GM19463 (cell line): ENCODE measurements around the gene PTPRD.

Experiments used
- ATAC-seq: cut with Tn5 transposase; IDR thresholded peaks from one replicate; pipeline ENCODE4 v1.9.1; 2021; ENCODE audit warnings: mild to moderate bottlenecking, moderate library complexity; ENCODE audit not compliant: unreplicated experiment

PTPRD gene

DNA sequence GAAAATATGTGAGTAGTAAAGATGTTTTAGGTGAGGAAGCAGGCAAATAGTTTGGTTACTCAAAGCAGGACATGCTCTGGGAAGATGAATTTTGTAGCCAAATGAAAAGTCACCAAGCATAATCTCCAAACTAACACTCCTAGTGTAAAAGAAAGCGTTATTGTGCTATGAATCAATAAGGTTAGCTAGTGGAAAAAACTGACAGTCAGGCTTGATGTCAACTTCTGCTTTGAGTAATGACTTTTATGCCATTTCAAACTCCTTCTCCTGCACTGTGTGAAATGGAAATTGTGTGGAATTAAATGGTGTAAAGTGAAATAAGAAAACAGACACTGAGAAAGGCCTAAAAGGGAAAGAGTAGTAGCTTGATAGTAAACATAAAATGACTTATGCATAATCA is 2176.0 kb downstream of the PTPRD start:
- no peak for ATAC-seq

DNA sequence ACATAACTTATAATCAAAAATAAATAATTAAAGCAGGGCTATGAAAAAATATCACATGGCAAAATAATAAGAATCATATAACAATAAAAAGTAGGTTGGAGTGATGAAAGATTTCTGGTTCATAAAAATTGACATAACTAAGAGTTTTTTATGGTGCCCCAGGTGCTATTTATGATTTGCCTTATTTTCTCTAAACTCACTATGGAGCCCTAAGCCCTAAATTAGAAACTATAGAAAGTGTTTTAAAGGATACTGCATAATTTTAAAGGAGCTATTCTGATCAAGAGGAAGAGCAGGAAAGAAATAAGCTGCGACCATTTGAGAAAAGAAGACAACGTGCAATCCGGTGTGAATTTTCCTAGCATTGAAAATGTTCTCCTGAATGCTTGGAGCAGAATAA is 2178.2 kb downstream of the PTPRD start:
- ATAC-seq = no peak

DNA sequence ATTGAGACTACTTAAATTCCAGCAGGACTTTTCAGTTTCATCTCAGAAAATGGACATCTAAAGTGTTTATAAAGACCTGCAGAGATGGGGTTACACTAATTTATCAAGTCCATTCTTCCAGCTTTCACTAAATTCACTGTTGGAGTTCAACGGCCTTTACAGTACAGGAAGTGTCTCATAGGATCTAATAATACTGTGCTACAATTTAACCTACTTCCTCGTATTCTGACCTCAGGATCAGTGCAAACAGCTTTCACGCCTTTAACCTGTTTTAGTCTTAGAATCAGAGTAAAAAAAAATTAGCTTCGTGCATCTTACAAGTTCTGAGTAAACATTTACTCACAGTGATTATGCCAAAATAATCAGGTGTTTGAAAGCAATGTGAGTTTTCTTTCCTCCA is 2180.6 kb downstream of the PTPRD start:
- no peak for ATAC-seq

DNA sequence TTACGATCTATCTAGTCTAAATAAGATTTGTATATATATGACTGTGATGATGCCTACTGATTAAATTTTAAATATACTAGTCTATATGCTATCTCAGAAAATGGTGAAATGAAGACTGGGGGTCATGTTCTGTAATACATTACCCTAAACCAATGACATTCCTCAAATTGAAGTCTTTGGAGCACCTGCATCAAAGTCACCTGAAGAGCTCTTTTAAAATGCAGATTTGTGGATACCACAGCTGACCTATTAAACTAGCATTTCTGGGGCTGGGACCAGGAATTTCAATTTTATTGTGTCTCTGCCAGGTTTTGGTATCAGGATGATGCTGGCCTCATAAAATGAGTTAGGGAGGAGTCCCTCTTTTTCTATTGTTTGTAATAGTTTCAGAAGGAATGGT is 2181.3 kb downstream of the PTPRD start:
- ATAC-seq = no peak

DNA sequence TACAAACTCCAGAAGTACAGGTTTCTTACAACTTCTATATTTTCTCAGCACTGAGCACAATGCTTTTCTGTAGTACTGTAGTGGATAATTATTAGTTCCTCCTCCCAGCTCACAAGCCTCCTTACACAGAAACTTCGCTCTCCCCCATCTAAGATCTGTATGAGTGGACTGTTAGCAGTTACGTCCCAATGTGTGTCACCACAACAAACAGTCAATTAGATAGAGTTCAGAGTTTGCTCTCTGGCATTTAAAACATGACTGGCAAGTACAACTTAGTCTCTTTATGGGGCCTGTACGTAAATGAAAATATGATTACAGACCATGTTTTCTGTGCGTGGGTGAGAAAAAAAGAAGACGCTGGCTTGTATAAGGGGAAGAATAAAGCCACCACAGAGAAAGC is 2181.9 kb downstream of the PTPRD start:
- no peak for ATAC-seq

DNA sequence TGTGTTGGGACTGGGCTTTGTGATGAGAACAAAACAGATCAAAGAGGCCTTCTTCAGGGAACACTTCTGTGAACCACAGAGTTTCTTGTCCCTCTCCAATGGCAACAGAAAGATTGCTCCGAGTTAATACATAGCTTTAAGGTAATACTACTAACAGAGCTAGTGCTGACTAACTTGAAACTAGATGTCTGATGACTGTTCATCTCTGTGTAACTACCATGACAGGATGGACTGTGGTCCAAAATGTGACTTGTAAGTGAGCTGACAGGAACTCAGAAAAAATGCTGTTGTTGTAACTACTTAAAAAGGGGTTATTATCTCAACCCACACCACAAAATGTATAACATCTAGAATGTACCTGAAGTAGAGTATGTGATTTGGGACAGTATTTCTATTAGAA is 2183.0 kb downstream of the PTPRD start:
- peak; percentile 33 for ATAC-seq

DNA sequence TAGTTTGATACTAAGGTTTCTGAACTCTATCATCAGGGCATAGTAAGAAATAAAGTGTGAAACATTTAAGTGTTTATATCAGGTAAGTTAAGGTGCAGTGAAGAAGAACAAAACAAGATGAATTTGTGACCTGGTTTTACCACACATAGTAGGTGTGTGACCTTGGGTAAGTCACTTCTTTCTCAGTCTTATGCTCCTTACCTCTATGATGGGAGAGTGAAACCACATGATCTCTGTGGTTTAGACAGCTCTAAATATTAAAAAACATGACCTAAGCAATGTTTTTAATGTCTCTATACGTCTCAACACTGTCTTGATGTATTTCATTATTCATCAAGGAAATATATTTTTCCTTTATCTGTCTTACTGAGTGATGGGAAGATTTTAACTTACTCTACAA is 2183.6 kb downstream of the PTPRD start:
- ATAC-seq = peak; percentile 45

DNA sequence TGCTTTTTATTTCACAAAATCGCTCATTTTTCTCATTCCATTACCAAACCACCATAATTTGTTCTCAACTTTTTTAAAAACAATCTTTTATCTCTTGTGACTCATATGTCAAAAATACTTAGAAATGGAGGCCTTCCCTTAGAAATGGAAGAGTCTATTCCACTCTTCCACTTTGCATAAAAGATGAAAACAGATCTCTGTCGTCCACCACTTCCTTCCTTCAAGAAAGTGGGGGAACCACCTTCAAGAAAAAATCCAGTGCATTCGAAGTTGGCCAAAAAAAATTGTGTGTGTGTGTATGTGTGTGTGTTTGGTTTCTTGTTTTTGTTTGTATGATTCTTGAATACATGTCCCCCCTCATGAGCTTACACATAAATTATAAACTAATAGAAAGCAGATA is 2184.4 kb downstream of the PTPRD start:
- no peak for ATAC-seq

DNA sequence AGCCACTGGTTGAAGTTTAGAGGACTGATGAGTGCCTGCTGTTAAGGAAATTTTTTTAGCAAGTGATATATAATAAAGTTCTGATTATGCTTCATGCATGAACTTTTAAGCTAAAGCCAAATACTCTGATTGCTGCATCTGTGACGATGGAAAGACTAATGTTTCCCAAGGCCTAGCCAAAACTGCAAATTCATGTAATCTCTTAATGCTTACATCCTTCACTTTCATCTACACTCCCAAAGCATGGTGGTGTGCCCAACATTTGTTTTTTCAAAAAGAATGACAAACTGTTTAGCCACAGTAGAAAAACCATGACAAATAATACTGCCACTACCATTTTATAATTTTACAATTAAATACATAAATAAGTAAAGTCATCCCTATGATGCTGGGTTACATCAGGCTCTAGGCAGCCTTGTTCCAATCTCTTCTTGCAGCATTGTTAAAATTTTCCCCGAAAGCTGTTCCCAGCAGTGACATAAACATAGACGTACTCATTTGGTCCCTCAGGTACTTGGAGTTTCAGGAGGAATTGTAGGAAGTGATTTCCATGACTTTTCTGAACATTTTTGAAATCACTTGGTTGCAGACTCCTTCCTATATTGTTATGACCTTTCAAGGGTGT is 2187.9 kb downstream of the PTPRD start:
- ATAC-seq = no peak

DNA sequence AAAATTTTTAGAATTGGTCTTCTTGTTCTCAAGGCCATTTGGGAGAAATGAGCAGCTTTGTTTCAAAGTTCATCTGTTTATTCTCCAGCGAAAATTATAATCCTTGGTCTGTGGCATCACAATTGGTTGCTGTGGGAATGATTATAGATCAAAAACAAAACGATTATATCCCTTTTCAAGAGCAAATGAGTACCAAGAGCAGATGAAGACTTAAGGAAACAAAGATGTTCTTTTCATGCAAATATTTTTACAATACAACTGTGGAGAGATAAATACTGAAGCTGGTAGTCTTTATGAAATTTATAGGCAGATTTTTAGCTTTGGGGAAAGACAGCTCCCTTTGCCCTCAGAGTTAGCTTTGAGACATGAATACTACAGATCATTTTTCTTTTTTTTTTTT is 2192.4 kb downstream of the PTPRD start:
- ATAC-seq = no peak

DNA sequence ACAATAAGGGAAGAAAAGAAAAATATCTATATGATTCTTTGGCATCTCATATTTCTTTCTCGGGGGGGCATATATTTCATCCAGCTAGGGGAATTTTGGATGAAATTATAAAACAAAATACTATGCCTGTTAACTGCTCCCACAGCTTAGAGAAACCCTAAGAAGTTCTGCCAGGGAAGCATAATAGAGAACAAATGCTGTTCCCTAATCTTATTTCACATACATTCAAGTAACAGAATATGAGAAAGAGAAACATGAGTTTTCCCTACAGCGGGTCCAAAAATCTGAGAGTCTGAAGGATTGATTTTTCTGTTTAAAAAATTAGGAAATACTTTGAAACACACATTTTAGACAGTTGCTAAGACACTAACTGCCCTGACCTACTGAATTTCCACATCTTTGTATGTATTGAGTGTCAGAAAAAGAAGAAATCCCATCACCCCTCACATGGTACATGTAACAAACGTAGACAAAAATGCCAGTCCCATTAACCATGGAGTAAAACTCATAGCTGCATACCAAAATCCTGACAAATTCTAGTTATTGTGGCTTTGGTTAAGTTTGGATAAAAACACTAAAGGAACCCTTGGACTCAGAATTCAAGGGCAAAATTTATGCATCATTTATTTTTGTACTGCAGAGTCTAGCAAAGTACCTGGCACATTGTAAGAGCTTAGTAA is 2193.1 kb downstream of the PTPRD start:
- ATAC-seq = no peak

DNA sequence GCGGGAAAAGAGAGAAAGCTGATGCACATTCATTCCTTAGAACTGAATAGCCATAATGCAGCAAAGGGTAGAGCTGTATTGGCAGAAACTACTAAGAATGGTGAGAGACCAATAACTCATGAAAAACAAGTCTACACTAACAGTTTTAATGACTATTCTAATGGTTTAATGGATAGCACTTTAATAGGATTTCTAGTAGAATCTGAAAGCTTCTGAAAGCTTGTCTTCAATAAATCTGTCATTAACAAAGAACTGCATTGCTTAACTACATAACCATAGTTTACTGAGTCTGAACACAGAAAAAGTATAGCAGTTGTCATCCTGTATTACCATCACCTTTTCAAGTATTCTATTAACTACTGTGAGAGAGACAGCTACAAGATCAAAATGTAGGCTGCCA is 2195.5 kb downstream of the PTPRD start:
- no peak for ATAC-seq

DNA sequence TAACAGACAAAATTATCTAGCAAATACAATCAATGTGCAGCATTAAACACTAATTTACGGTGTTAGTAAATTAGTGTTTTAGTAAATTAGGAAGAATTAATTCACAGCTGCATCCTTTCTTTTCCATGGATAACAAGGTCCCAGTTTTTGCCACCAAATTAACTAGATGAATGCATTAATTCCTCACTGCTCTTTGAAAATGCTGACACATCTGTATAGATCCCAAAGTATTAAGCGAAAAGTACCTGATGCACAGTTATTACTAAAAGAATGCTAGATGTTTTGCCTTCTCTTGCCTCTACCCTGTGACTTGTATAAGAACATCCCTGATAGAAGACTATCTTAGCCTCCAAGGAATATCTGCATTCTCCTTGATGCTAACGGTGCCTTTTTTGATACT is 2200.5 kb downstream of the PTPRD start:
- ATAC-seq = no peak

DNA sequence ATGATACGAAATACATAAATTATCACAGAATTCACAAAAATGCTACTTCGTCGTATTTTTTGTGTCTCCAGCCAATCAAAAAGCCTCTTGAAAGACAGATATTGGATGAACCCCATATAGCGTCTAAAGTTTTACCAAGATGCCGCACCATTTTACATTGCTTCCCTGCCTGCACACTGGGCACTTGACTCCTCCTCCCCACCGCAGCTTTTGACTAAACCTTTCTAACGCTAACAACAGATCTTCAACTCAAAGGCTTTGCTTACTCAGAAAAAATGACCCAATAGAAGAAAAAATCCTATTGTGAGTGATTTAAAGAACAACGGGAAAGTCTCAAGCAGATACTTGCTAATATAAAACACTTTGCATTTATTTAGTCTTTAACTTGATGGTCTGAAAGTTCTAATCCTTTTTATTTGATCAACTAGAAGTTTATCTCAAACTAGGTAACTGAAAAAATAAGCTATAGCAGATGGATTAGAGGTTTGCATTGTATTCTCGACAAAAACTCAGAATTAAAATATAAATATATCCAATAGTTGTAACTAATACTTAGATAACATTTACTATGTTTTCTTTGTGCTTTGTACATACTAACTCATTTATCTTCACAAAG is 2204.1 kb downstream of the PTPRD start:
- ATAC-seq = no peak

DNA sequence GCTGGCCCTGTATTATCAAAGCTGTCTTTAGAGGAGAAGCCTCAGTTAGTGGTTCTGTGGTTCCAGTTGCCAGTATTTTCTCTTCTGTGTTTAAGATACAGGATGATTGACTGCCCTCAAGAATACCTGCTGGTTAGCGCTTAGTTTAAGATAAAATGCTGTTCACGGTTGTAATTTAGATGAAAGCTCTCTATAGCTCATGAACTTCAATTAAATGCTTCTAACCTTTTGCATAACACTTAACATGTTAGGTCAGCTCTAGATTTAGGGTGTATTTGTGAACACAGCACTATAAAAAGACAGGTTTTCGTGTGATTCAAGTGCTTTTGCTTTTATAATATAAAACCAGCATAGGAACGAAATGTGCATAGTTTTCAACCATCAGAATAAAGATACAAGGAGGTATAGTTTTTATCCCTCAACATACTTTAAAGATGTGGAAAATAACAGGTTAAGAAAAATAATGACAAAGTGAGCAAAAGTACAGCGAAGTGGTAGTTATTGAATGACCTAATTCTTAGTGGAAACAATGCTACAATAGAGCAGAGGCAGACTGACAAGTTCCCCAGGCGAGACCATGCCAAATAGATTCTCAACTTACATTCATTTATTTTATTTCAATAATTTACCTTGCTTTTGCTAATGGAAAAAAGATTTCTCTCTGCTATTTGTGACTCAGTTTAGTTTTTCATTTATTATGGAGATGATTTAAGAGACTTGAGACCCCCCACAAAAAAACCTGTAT is 2210.7 kb downstream of the PTPRD start:
- ATAC-seq = no peak

DNA sequence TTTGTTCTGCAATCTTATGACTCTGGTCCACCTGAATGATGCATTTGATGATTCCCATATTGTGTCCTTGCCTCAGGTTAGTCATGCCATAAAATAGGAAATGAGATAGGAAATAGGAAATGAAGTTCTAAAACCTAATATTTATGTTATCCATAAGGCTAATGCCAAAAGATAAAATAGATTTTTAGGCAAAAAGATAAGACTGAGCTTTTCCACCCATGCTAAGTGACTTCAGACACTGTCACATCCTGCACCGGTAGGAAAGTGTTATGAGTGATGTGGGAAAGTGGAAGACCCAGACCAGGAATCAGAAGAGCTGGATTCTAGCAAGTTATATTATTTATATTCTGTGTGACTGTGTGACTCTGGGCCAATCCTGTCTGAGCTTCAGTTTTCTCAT is 2212.4 kb downstream of the PTPRD start:
- no peak for ATAC-seq

DNA sequence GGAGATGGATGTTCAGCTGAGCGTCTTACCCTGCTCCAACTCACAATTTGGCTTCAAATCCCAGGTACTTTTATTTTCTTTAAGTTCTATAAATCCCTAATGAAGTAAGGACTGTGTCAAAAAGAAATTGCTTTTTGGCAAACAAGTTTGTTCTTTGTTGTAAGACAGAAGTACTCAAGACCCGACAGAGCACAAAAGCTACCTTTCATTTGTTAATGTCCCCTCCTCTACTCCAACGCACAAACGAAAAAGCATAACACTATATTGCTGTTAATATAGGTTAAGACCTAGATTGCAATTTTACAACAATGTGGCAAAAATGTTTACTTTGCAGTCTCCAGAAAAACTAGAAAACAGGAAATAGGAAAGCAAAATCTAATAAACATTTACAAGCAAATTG is 2217.8 kb downstream of the PTPRD start:
- no peak for ATAC-seq

DNA sequence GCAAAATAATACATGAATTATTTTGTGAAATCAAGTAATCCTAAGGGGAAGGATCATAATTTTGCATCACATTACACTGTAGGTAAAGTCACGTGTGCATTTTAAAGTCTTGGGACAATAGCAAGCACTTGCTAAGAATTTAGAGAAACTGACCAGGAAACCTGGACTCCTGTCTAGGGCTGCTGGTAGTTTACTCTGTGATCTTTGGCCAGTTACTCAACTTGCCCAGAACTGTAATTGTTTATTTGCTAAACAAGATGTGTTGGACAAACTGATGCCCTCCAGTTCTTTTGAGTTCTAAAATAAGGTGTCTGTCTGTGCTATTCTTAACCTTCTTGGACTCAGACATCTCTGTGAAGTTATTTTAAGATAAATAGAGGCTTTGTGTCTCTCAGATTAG is 2218.5 kb downstream of the PTPRD start:
- no peak for ATAC-seq

DNA sequence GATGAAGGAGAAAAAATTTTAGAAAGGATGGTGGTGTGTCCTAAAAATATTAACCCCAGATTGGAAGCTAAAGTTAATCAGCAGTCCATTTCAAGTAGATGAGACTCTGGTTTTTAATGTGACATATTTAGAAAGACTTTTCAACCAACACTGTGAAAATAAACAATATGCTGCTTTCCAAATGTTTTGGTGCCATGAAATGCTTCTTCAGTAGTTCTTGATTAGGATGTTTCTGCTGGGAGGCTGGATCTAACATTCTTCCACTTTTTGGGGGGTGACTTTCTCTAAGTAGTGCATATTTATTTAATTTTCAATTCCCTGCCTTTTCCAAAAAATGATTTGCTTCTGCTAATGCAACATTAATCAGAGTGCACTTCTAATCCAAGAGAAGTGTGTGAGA is 2219.9 kb downstream of the PTPRD start:
- ATAC-seq = no peak

DNA sequence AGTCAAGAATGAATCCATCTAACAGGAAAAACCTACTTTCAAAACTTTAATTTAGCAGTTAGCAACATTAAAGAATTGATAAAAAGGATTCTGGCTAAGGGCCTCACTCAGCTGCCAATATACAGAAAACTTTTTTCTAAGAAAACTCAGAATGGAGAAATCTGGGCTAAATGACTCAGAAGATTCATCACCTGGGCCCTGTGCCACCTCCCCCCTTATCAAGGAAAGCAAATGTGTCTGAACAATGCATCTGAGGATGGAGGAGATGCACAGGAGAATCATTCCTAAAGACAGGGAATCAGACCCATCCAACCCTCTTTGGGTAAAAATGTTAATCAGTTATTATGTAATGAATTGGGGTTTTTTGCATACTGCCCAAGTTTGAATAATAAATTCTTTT is 2221.2 kb downstream of the PTPRD start:
- ATAC-seq = no peak

DNA sequence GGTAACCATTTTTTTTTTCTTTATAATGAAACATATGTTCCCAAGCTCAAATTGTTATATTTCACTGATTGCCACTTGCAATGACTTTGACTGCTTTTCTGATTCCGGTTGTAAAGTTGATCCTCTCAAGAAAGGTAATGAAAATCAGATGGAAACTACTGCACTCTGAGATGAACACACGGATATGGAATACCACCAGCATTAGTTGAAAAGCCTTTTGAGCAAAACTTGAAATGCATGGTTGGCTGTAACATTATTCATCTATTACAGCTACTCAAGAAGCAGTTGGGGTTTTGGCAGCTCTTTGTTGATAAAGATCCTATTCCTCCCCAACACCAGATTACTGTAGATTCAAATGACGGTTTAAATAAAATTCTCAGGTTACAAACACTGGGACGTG is 2221.7 kb downstream of the PTPRD start:
- ATAC-seq = no peak

DNA sequence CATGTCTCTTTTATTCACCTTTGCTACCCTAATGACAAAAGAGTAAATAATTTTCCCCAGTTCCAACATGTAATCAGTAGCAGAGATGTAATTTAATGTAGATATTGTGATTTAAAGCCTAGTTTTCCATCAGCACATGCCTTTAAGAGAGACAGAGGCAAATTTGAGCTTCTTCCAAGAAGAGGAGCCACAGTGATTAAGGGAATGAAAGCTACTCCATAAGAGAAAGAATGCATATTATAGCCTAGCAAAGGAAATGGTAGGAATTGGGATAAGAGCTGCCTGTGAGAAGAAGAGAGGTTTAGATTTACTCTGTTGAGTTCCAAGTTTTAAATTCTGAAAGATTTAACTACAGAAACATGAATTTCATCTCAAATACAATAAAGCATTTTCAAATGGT is 2222.2 kb downstream of the PTPRD start:
- no peak for ATAC-seq
